DOHH2 (cell line): ENCODE results near the gene SYNE3.

Experiments
- H3F3A ChIP-seq: fragments of 200-600 bp; sonication (generic), shearing (Covaris generic); 2 replicates; pipeline ENCODE4 v1.6.0; 2016; ENCODE audit warnings: antibody characterized with exemption, mild to moderate bottlenecking; ENCODE audit not compliant: control insufficient read depth, insufficient read depth
- H3K27ac ChIP-seq: fragments of 200-600 bp; sonication (generic); 2 replicates; pipeline ENCODE4 v1.5.1; 2014; ENCODE audit warnings: low read depth, mild to moderate bottlenecking, low read length, moderate library complexity
- H3K27me3 ChIP-seq: fragments of 200-600 bp; sonication (generic); 2 replicates; pipeline ENCODE4 v1.6.1; 2014; ENCODE audit warnings: mild to moderate bottlenecking, low read length, mixed read lengths; ENCODE audit not compliant: control insufficient read depth
- H3K36me3 ChIP-seq: fragments of 200-600 bp; sonication (generic); 2 replicates; pipeline ENCODE4 v1.6.1; 2014; ENCODE audit warnings: mild to moderate bottlenecking, low read length, moderate library complexity, mixed read lengths; ENCODE audit not compliant: control insufficient read depth
- H3K4me1 ChIP-seq: fragments of 200-600 bp; sonication (generic); 2 replicates; pipeline ENCODE4 v1.6.1; 2014; ENCODE audit warnings: mild to moderate bottlenecking, low read length, mixed read lengths; ENCODE audit not compliant: control insufficient read depth
- H3K4me2 ChIP-seq: fragments of 200-600 bp; sonication (generic); 2 replicates; pipeline ENCODE4 v1.6.0; 2014; ENCODE audit warnings: mild to moderate bottlenecking, low read length, moderate library complexity
- H3K4me3 ChIP-seq: fragments of 200-600 bp; sonication (generic); 2 replicates; pipeline ENCODE4 v1.5.1; 2014; ENCODE audit warnings: mild to moderate bottlenecking, low read length, mixed read lengths
- H3K79me2 ChIP-seq: fragments of 200-600 bp; sonication (generic); 2 replicates; pipeline ENCODE4 v1.6.1; 2014; ENCODE audit warnings: mild to moderate bottlenecking, low read length, mixed read lengths; ENCODE audit not compliant: control insufficient read depth
- H3K9me2 ChIP-seq: fragments of 200-600 bp; sonication (generic); replicated peaks from 2 replicates; pipeline ENCODE4 v1.6.1; 2014; ENCODE audit warnings: mild to moderate bottlenecking, low read length, mixed read lengths; ENCODE audit not compliant: control insufficient read depth
- H3K9me3 ChIP-seq: fragments of 200-600 bp; sonication (generic); 2 replicates; pipeline ENCODE4 v1.6.1; 2014; ENCODE audit warnings: antibody characterized with exemption, low read length, mixed read lengths; ENCODE audit not compliant: control insufficient read depth, insufficient read depth
- H4K20me1 ChIP-seq: fragments of 200-600 bp; sonication (generic); 2 replicates; pipeline ENCODE4 v1.6.0; 2014; ENCODE audit warnings: low read depth, mild to moderate bottlenecking, antibody characterized with exemption, low read length, moderate library complexity; ENCODE audit not compliant: control insufficient read depth, insufficient read depth
- CTCF ChIP-seq: fragments of 200-600 bp; sonication (generic); IDR thresholded peaks from one replicate; pipeline ENCODE4 v1.5.1; 2014; ENCODE audit warnings: antibody characterized with exemption, mild to moderate bottlenecking, low read depth, low read length; ENCODE audit not compliant: poor library complexity, severe bottlenecking
- EZH2phosphoT487 ChIP-seq: fragments of 200-600 bp; sonication (generic); IDR thresholded peaks from 2 replicates; pipeline ENCODE4 v1.6.1; 2017; ENCODE audit warnings: borderline replicate concordance, mild to moderate bottlenecking, antibody characterized with exemption, low read length, moderate library complexity, mixed read lengths

SYNE3 gene

GRCh38 chr14:95549656-95550585 is 33.5 kb upstream of the SYNE3 start:
- Histone ChIP-seq H3K4me2 (no peak overlapping the region), H4K20me1 (no peaks in the 10 kb centered on the region)

GRCh38 chr14:95548328-95548929 is 32.0 kb upstream of the SYNE3 start:
- Histone ChIP-seq H3K27me3 (no peaks in the 10 kb centered on the region), H3K79me2 (peaks cover under 1% of the 10 kb centered on the region), H4K20me1 (no peaks in the 10 kb centered on the region), H3K36me3 (0 out of 2 replicates have a peak, but pooled peaks cover 3% of the 10 kb centered on the region), H3K9me3 (no peaks in the 10 kb centered on the region), H3K4me2 (no peak overlapping the region), H3K27ac (no peak overlapping the region), H3K9me2 (no peaks in the 10 kb centered on the region), H3K4me3 (no peak overlapping the region), H3K4me1 (no peaks in the 10 kb centered on the region), H3F3A (no peaks in the 10 kb centered on the region)
- no peak for TF ChIP-seq CTCF
- TF ChIP-seq EZH2phosphoT487: no peak

More at GRCh38 chr14:95549656-95550585, 33.5 kb upstream of the SYNE3 start:
- Histone ChIP-seq H3F3A (no peaks in the 10 kb centered on the region), H3K9me2 (no peaks in the 10 kb centered on the region), H3K9me3 (no peaks in the 10 kb centered on the region), H3K4me3 (no peak overlapping the region), H3K4me1 (no peaks in the 10 kb centered on the region), H3K79me2 (no peaks in the 10 kb centered on the region), H3K36me3 (no peaks in the 10 kb centered on the region), H3K27ac (no peak overlapping the region), H3K27me3 (no peaks in the 10 kb centered on the region)
- no peak for TF ChIP-seq CTCF
- no peak for TF ChIP-seq EZH2phosphoT487

GRCh38 chr14:95547626-95548327 is 31.3 kb upstream of the SYNE3 start:
- Histone ChIP-seq H3K4me2 (no peak overlapping the region), H3F3A (no peaks in the 10 kb centered on the region), H3K4me1 (no peaks in the 10 kb centered on the region), H3K79me2 (peaks cover 6% of the 10 kb centered on the region), H3K4me3 (no peak overlapping the region), H3K27me3 (no peaks in the 10 kb centered on the region), H4K20me1 (no peaks in the 10 kb centered on the region), H3K36me3 (peaks cover 3% of the 10 kb centered on the region; the same call in 1 of the 2 replicates), H3K9me3 (no peaks in the 10 kb centered on the region), H3K27ac (no peak overlapping the region), H3K9me2 (no peaks in the 10 kb centered on the region)
- TF ChIP-seq EZH2phosphoT487 (no peak), CTCF (no peak)
